ENCODE results near the gene ICAM1. TPM values are rescaled to one million over a fixed set of nuclear protein-coding genes. Genes with fewer than 3 reads are reported as not detected.

Gene ICAM1
- total and polyA plus RNA-seq, 2 of the 13 experiments (the other 11 are each of a cell fraction or from before 2014, with no cell fraction given): 37.9 to 98.4 TPM

DNA sequence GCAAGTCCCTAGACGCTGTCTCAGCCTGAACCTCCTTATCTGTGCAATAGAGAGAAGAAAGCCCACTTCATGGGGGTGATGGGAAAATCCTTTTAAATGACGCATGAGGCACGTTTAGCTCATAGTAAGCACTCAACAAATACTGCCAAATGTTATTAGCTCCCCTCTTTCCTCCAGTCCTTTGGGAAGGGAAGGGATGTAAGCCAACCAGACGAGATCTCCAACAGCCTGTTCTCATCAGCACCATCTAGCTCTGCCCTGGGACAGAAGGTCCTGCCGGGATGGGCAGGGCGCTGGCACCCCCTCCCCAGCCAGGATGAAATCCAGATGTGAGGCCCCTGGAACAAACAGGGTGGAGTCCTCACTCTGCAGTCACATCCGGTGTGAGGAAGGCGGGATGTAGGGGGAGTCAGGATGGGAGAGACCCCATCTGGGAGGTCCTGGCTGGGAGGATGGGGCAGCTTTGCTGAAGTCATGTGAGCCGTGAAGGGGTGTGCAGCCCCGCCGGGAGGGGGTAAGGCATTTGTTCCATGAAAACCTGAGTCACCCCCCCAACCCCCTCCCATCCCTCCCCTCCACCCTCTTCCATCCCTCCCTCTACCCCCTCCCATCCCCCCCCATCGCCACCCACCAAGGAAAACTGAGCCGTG is 44.4 kb upstream of the ICAM1 start:
- Histone ChIP-seq H2AFZ (ENCODE audit: low read length) (no peak overlapping the region), H3K27ac (ENCODE audit: extremely low read length, insufficient read depth, low read length) (no peak overlapping the region), H3K9me3 (ENCODE audit: low read length) (no peaks in the 10 kb centered on the region), H3K4me3 (replicated peaks in 1 of 3; ENCODE audit: insufficient read depth in 1 of 3, low read depth in 2 of 3, low read length in 3 of 3) (no peak overlapping the region), H3K27me3 (ENCODE audit: control insufficient read depth in 1 of 2, insufficient read depth in 2 of 2, low read length in 2 of 2) (peaks cover 2 to 7% of the 10 kb centered on the region in 2 experiments; a peak in 4 of 5 replicates), H3K79me2 (ENCODE audit: insufficient read depth, low read length) (no peaks in the 10 kb centered on the region), H3K36me3 (replicated peaks in 1 of 2; ENCODE audit: control insufficient read depth in 1 of 2, insufficient read depth in 2 of 2, low read length in 2 of 2) (no peaks in the 10 kb centered on the region), H3K4me2 (ENCODE audit: low read depth, low read length) (no peak overlapping the region), H3K9ac (ENCODE audit: insufficient read depth, low read depth, low read length) (no peak overlapping the region), H4K20me1 (ENCODE audit: insufficient read depth, low read length) (no peaks in the 10 kb centered on the region), H3K4me1 (ENCODE audit: insufficient read depth, low read length) (peaks cover 14% of the 10 kb centered on the region)
- ATAC-seq (no peak), DNase-seq (ENCODE audit: low spot score) (no peak), FAIRE-seq (no peak)
- CTCF ChIA-PET (ENCODE audit: low intra/inter-chr PET ratio, low total read pairs): interaction anchor here (3.9 kb wide), 1 partner anchor 24 kb away, joined by 33 read pairs; no protein-coding TSS in a partner anchor
- POLR2A ChIA-PET: interaction anchor here (0.6 to 1.0 kb wide), 2 partner anchors 8 to 12 kb away, joined by 3 read pairs; no protein-coding TSS in a partner anchor
- WGBS (ENCODE audit: low lambda C conversion rate): 69% methylated on average over 10 of the region's 13 CpGs
- TF ChIP-seq, protein P1, sequence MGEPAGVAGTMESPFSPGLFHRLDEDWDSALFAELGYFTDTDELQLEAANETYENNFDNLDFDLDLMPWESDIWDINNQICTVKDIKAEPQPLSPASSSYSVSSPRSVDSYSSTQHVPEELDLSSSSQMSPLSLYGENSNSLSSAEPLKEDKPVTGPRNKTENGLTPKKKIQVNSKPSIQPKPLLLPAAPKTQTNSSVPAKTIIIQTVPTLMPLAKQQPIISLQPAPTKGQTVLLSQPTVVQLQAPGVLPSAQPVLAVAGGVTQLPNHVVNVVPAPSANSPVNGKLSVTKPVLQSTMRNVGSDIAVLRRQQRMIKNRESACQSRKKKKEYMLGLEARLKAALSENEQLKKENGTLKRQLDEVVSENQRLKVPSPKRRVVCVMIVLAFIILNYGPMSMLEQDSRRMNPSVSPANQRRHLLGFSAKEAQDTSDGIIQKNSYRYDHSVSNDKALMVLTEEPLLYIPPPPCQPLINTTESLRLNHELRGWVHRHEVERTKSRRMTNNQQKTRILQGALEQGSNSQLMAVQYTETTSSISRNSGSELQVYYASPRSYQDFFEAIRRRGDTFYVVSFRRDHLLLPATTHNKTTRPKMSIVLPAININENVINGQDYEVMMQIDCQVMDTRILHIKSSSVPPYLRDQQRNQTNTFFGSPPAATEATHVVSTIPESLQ (CRISPR knock-in tag; conservative IDR thresholded peaks at IDR 0.05): no peak
- TF ChIP-seq FOXK2 (IDR thresholded peaks at IDR 0.05) (no peak), NR2F2 (IDR thresholded peaks at IDR 0.05; ENCODE audit: borderline replicate concordance, low read depth) (no peak), TEAD2 (CRISPR knock-in tag; IDR thresholded peaks at IDR 0.05) (no peak), DNMT1 (CRISPR knock-in tag; IDR thresholded peaks at IDR 0.05) (no peak), KLF11 (CRISPR knock-in tag; IDR thresholded peaks at IDR 0.05) (no peak), GTF3A (CRISPR knock-in tag; conservative IDR thresholded peaks at IDR 0.05) (no peak), NBN (conservative IDR thresholded peaks at IDR 0.05) (no peak), ZNF552 (CRISPR knock-in tag; IDR thresholded peaks at IDR 0.05; ENCODE audit: borderline replicate concordance) (no peak), HMG20A (CRISPR knock-in tag; IDR thresholded peaks at IDR 0.05; ENCODE audit: borderline replicate concordance) (no peak)
- TF ChIP-seq, protein P2, sequence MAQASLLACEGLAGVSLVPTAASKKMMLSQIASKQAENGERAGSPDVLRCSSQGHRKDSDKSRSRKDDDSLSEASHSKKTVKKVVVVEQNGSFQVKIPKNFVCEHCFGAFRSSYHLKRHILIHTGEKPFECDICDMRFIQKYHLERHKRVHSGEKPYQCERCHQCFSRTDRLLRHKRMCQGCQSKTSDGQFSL (CRISPR knock-in tag; IDR thresholded peaks at IDR 0.05): no peak
- TF ChIP-seq, protein P3, sequence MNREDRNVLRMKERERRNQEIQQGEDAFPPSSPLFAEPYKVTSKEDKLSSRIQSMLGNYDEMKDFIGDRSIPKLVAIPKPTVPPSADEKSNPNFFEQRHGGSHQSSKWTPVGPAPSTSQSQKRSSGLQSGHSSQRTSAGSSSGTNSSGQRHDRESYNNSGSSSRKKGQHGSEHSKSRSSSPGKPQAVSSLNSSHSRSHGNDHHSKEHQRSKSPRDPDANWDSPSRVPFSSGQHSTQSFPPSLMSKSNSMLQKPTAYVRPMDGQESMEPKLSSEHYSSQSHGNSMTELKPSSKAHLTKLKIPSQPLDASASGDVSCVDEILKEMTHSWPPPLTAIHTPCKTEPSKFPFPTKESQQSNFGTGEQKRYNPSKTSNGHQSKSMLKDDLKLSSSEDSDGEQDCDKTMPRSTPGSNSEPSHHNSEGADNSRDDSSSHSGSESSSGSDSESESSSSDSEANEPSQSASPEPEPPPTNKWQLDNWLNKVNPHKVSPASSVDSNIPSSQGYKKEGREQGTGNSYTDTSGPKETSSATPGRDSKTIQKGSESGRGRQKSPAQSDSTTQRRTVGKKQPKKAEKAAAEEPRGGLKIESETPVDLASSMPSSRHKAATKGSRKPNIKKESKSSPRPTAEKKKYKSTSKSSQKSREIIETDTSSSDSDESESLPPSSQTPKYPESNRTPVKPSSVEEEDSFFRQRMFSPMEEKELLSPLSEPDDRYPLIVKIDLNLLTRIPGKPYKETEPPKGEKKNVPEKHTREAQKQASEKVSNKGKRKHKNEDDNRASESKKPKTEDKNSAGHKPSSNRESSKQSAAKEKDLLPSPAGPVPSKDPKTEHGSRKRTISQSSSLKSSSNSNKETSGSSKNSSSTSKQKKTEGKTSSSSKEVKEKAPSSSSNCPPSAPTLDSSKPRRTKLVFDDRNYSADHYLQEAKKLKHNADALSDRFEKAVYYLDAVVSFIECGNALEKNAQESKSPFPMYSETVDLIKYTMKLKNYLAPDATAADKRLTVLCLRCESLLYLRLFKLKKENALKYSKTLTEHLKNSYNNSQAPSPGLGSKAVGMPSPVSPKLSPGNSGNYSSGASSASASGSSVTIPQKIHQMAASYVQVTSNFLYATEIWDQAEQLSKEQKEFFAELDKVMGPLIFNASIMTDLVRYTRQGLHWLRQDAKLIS (CRISPR knock-in tag; IDR thresholded peaks at IDR 0.05): no peak
- no TSS peak for BruUV-seq (replicated peaks)
- intact Hi-C loops (cut with micrococcal nuclease; ENCODE audit: unreplicated experiment) (no loop called here), in situ Hi-C loops (cut with HindIII; ENCODE audit: extremely low pct_ligation_motif_present, low pct_unique_long_range_greater_than_20kb) (no loop called here)

Data from HepG2 (cell line).